Stimulated activated CD8-positive, alpha-beta memory T cell treated with anti-CD3 and anti-CD28 coated beads, Interleukin-12 subunit alpha, Interleukin-12 subunit beta, amount 100 ng/mL, for 4 hours (primary cell): ENCODE measurements around the gene SFR1.
A peak's percentile ranks its signal among the peaks of the same experiment; 100 is the strongest.

Experiments
- DNase-seq: peaks from one replicate; pipeline ENCODE4 v3.0.0-alpha.2; 2020; ENCODE audit warnings: low read depth

SFR1 gene

GRCh38 chr10:104121485-104122224, at the start of gene SFR1:
Gene SFR1 (plus strand): TSS chr10:104122171. CDS start chr10:104122184, 13 bp downstream.
- peak; percentile 98 for DNase-seq

- DNase-seq, result no peak
These were observed 49.2 kb upstream of the SFR1 start for GRCh38 chr10:104072786-104073185.

GRCh38 chr10:104074505-104074904, 47.5 kb upstream of the SFR1 start:
- no peak for DNase-seq

GRCh38 chr10:104076743-104077160, 45.2 kb upstream of the SFR1 start:
- DNase-seq, result no peak

- no peak for DNase-seq
These were observed 44.7 kb upstream of the SFR1 start for GRCh38 chr10:104077247-104077646.

GRCh38 chr10:104077663-104078151, 44.3 kb upstream of the SFR1 start:
- no peak for DNase-seq

- no peak for DNase-seq
These were observed 41.2 kb upstream of the SFR1 start for GRCh38 chr10:104080762-104081161.

- no peak for DNase-seq
These were observed 40.0 kb upstream of the SFR1 start for GRCh38 chr10:104081998-104082397.

GRCh38 chr10:104084482-104085142, 37.4 kb upstream of the SFR1 start:
- no peak for DNase-seq

- DNase-seq, result no peak
These were observed 36.1 kb upstream of the SFR1 start, which contains the start of gene COL17A1 for GRCh38 chr10:104085801-104086400. Gene COL17A1 (minus strand): TSS chr10:104085880. CDS start chr10:104080673, 5,207 bp downstream.

GRCh38 chr10:104088239-104088638, 33.7 kb upstream of the SFR1 start:
- no peak for DNase-seq

- DNase-seq, result no peak
These were observed 32.4 kb upstream of the SFR1 start for GRCh38 chr10:104089621-104090020.

GRCh38 chr10:104090611-104091010, 31.4 kb upstream of the SFR1 start:
- DNase-seq, result no peak

- DNase-seq, result no peak
These were observed 29.2 kb upstream of the SFR1 start for GRCh38 chr10:104092749-104093148.

- DNase-seq, result no peak
These were observed 25.3 kb upstream of the SFR1 start for GRCh38 chr10:104096692-104097091.

- DNase-seq, result no peak
These were observed 23.5 kb upstream of the SFR1 start for GRCh38 chr10:104098358-104098925.

GRCh38 chr10:104099269-104099668, 22.7 kb upstream of the SFR1 start:
- DNase-seq, result no peak

GRCh38 chr10:104099941-104100340, 22.0 kb upstream of the SFR1 start:
- no peak for DNase-seq

GRCh38 chr10:104100795-104101194, 21.2 kb upstream of the SFR1 start:
- no peak for DNase-seq

GRCh38 chr10:104101902-104102301, 20.1 kb upstream of the SFR1 start:
- DNase-seq, result no peak

- no peak for DNase-seq
These were observed 18.0 kb upstream of the SFR1 start for GRCh38 chr10:104103956-104104355.

GRCh38 chr10:104104418-104104817, 17.6 kb upstream of the SFR1 start:
- DNase-seq, result no peak

GRCh38 chr10:104104926-104105325, 17.0 kb upstream of the SFR1 start:
- DNase-seq, result no peak
